Neuronal stem cell (in vitro differentiated cells): ENCODE measurements around the gene NFILZ.

Source experiments
- DNase-seq: peaks from one replicate; pipeline ENCODE4 v3.0.0-alpha.2; 2013; ENCODE audit warnings: low spot score
- H2AFZ ChIP-seq: one replicate; pipeline ENCODE4 v1.6.1; 2013; ENCODE audit warnings: mild to moderate bottlenecking, low read length, inconsistent platforms
- H2AK5ac ChIP-seq: 2 replicates; pipeline ENCODE4 v1.6.1; 2013; ENCODE audit warnings: low read depth, mild to moderate bottlenecking, inconsistent platforms, low read length, moderate library complexity, mixed read lengths
- H2BK120ac ChIP-seq: 2 replicates; pipeline ENCODE4 v1.6.1; 2013; ENCODE audit warnings: low read depth, mild to moderate bottlenecking, inconsistent platforms, low read length, moderate library complexity, mixed read lengths
- H2BK12ac ChIP-seq: one replicate; pipeline ENCODE4 v1.6.1; 2013; ENCODE audit warnings: low read length, inconsistent platforms
- H2BK15ac ChIP-seq: 2 replicates; pipeline ENCODE4 v1.6.1; 2013; ENCODE audit warnings: mild to moderate bottlenecking, low read length, inconsistent platforms, mixed read lengths
- H2BK5ac ChIP-seq: one replicate; pipeline ENCODE4 v1.6.1; 2013; ENCODE audit warnings: inconsistent platforms, mild to moderate bottlenecking, low read length, moderate library complexity
- H3K14ac ChIP-seq: one replicate; pipeline ENCODE4 v1.6.1; 2013; ENCODE audit warnings: low read length, inconsistent platforms
- H3K18ac ChIP-seq: 2 replicates; pipeline ENCODE4 v1.6.1; 2013; ENCODE audit warnings: low read length, inconsistent platforms
- H3K23ac ChIP-seq: 2 replicates; pipeline ENCODE4 v1.6.1; 2013; ENCODE audit warnings: low read depth, mild to moderate bottlenecking, mixed read lengths, low read length, inconsistent platforms; ENCODE audit not compliant: poor library complexity
- H3K27ac ChIP-seq: replicated peaks from 3 replicates; pipeline ENCODE4 v1.5.1; 2013; ENCODE audit warnings: low read length, inconsistent platforms
- H3K27me3 ChIP-seq, 3 experiments: 2 replicates each; pipeline ENCODE4 v1.6.1; 2013; ENCODE audit warnings: low read length in 3 of 3, mild to moderate bottlenecking in 2 of 3, inconsistent platforms in 1 of 3, low read depth in 1 of 3, mixed read lengths in 1 of 3, moderate library complexity in 1 of 3; ENCODE audit not compliant: control insufficient read depth in 3 of 3, insufficient read depth in 3 of 3
- H3K36me3 ChIP-seq, 2 donors: replicated peaks in 1 of 2; 2 replicates each; pipeline ENCODE4 v1.6.1; 2013; ENCODE audit warnings: low read length in 2 of 2; ENCODE audit not compliant: control insufficient read depth in 2 of 2, insufficient read depth in 2 of 2
- H3K4ac ChIP-seq: 2 replicates; pipeline ENCODE4 v1.6.1; 2013; ENCODE audit warnings: inconsistent platforms, mild to moderate bottlenecking, low read length, moderate library complexity
- H3K4me1 ChIP-seq, 2 donors: 1 replicate in 1 of 2; 2 replicates in 1 of 2; pipeline ENCODE4 v1.6.1; 2013; ENCODE audit warnings: low read length in 2 of 2, low read depth in 1 of 2; ENCODE audit not compliant: control insufficient read depth in 2 of 2, insufficient read depth in 1 of 2
- H3K4me2 ChIP-seq: one replicate; pipeline ENCODE4 v1.6.1; 2013; ENCODE audit warnings: mild to moderate bottlenecking, low read length, inconsistent platforms; ENCODE audit not compliant: insufficient read depth, poor library complexity, severe bottlenecking
- H3K4me3 ChIP-seq, 2 donors: 2 replicates each; pipeline ENCODE4 v1.5.1; 2013; ENCODE audit warnings: low read length in 2 of 2, mild to moderate bottlenecking in 2 of 2, inconsistent platforms in 1 of 2, moderate library complexity in 1 of 2
- H3K79me1 ChIP-seq: one replicate; pipeline ENCODE4 v1.6.1; 2013; ENCODE audit warnings: low read depth, mild to moderate bottlenecking, inconsistent platforms, low read length, moderate library complexity
- H3K9ac ChIP-seq: one replicate; pipeline ENCODE4 v1.6.1; 2013; ENCODE audit warnings: mild to moderate bottlenecking, low read depth, low read length, inconsistent platforms; ENCODE audit not compliant: poor library complexity
- H3K9me3 ChIP-seq, 2 donors: replicated peaks in 1 of 2; 2 replicates each; pipeline versions ENCODE3 to v1.6.1; 2013; ENCODE audit warnings: low read length in 2 of 2, mild to moderate bottlenecking in 2 of 2, inconsistent platforms in 1 of 2, low read depth in 1 of 2, mixed read lengths in 1 of 2, moderate library complexity in 1 of 2; ENCODE audit not compliant: control insufficient read depth in 2 of 2, insufficient read depth in 1 of 2
- H4K8ac ChIP-seq: one replicate; pipeline ENCODE4 v1.6.1; 2013; ENCODE audit warnings: low read depth, mild to moderate bottlenecking, inconsistent platforms, low read length, moderate library complexity
- H4K91ac ChIP-seq: one replicate; pipeline ENCODE4 v1.6.1; 2013; ENCODE audit warnings: low read length, low read depth, mild to moderate bottlenecking, inconsistent platforms; ENCODE audit not compliant: poor library complexity
- WGBS, 2 donors: extraction: QIAGEN DNeasy Blood & Tissue Kit; methylation state at CpG; one replicate each; pipeline ENCODE4 v1.1.7; 2013; ENCODE audit warnings: missing lambda C conversion rate in 2 of 2, mixed read lengths in 1 of 2; ENCODE audit not compliant: insufficient read length in 2 of 2, insufficient replicate concordance in 1 of 2; ENCODE audit errors: extremely low coverage in 2 of 2; 5-methylcytosine and 5-hydroxymethylcytosine counted together

NFILZ gene

DNA sequence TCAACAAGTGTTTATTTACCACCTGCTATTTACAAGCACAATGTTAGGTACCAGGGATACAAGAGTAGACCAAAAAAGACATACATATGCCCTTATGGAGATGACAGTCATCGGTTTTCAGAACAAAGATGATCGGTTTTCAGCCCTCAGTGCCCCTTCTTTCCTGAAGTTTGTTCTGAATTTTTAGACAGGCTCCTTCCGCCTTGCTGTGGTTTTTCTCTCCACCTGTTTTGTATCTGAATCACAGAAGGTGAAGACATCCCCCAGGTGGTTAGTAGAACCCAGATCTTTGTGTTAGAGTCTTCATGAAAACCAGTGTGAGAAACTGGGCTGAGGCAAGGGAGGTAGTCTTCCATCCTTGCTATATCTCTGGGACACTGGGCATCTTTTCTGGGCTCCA is 44.6 kb downstream of the NFILZ start:
- H2BK12ac ChIP-seq, result no peak overlapping the region
- no peak overlapping the region for H3K18ac ChIP-seq
- H3K4me2 ChIP-seq, result no peak overlapping the region
- H3K23ac ChIP-seq, result no peak overlapping the region
- no peaks in the 10 kb centered on the region for H3K79me1 ChIP-seq
- H3K14ac ChIP-seq, result no peak overlapping the region
- H3K4me3 ChIP-seq, result no peak overlapping the region
- H3K9ac ChIP-seq, result no peak overlapping the region
- H4K91ac ChIP-seq, result no peak overlapping the region
- H3K27ac ChIP-seq, result no peak overlapping the region
- no peaks in the 10 kb centered on the region for H3K27me3 ChIP-seq
- H2BK5ac ChIP-seq, result no peak overlapping the region
- no peak overlapping the region for H2AK5ac ChIP-seq
- no peak overlapping the region for H4K8ac ChIP-seq
- H3K36me3 ChIP-seq, result no peaks in the 10 kb centered on the region
- peaks cover 0 to 6% of the 10 kb centered on the region in 2 donors for H3K9me3 ChIP-seq
- no peak overlapping the region for H3K4ac ChIP-seq
- no peak overlapping the region for H2AFZ ChIP-seq
- no peaks in the 10 kb centered on the region for H3K4me1 ChIP-seq
- no peak for DNase-seq
- no CpG with 5 or more reads among the region's 3 CpGs for WGBS, 2 donors
- no peak overlapping the region for H2BK15ac ChIP-seq
- no peak overlapping the region for H2BK120ac ChIP-seq

DNA sequence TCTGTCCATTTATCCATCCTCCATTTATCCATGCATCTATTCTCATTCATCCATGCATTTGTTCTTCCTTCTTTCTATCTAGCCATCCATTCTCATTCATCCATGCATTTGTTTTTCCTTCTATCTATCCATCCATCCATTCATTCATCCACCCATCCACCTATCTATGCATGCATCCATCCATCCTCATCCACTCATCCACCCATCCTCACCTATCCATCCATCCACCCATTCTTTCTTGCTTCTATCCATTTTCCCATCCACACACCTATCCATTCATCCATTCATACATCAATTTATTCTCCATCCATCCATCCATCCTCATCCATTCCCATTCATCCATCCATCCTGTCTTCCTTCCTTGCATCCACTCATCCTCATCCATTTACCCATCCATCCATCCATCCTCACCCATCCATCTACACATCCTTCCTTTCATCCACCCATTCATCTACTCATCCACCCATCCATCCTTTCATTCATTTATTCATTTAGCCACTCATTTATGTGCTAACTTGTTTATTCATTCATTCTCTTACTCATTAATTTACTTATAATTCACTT is 47.9 kb downstream of the NFILZ start:
- no peak overlapping the region for H3K4ac ChIP-seq
- H2AK5ac ChIP-seq, result no peak overlapping the region
- H4K91ac ChIP-seq, result no peak overlapping the region
- no peak overlapping the region for H2AFZ ChIP-seq
- H3K36me3 ChIP-seq, result no peaks in the 10 kb centered on the region
- H3K9ac ChIP-seq, result no peak overlapping the region
- H3K23ac ChIP-seq, result no peak overlapping the region
- H3K27me3 ChIP-seq, result no peaks in the 10 kb centered on the region
- H3K4me1 ChIP-seq, result no peaks in the 10 kb centered on the region
- H3K9me3 ChIP-seq, result peaks cover 0 to 6% of the 10 kb centered on the region in 2 donors
- H2BK120ac ChIP-seq, result no peak overlapping the region
- no peak overlapping the region for H3K18ac ChIP-seq
- H4K8ac ChIP-seq, result no peak overlapping the region
- H3K14ac ChIP-seq, result no peak overlapping the region
- DNase-seq, result no peak
- no peak overlapping the region for H2BK15ac ChIP-seq
- no peak overlapping the region for H2BK5ac ChIP-seq
- no peak overlapping the region for H2BK12ac ChIP-seq
- no peak overlapping the region for H3K27ac ChIP-seq
- no peak overlapping the region for H3K4me3 ChIP-seq
- H3K79me1 ChIP-seq, result no peaks in the 10 kb centered on the region
- no peak overlapping the region for H3K4me2 ChIP-seq
